DND-41 (cell line): ENCODE data around the gene NPPC.
"Not testable (repeated sequence)": the region's sequence is repeated elsewhere in the genome, so short reads cannot be mapped to it uniquely, and the experiment has no call there.

Experiments used
- ATAC-seq: fragments of 200-7000 bp; cut with Tn5 transposase; 3 replicates; pipeline ENCODE4 v1.9.1; 2021; ENCODE audit warnings: low read depth; ENCODE audit not compliant: insufficient read depth
- DNase-seq: peaks from one replicate; pipeline ENCODE4 v3.0.0-alpha.2; 2020
- H2AFZ ChIP-seq: 2 replicates; pipeline ENCODE4 v1.6.0; 2012; ENCODE audit warnings: low read depth, low read length
- H3K27ac ChIP-seq: 2 replicates; pipeline ENCODE4 v1.5.1; 2012; ENCODE audit warnings: low read length, inconsistent platforms
- H3K27me3 ChIP-seq: fragments of 200-600 bp; sonication (generic); 2 replicates; pipeline ENCODE4 v1.6.0; 2012; ENCODE audit warnings: low read length, mild to moderate bottlenecking, inconsistent platforms; ENCODE audit not compliant: insufficient read depth, poor library complexity
- H3K36me3 ChIP-seq: 2 replicates; pipeline ENCODE4 v1.5.1; 2012; ENCODE audit warnings: low read length, inconsistent platforms; ENCODE audit not compliant: insufficient read depth
- H3K4me1 ChIP-seq: 2 replicates; pipeline ENCODE4 v1.5.1; 2012; ENCODE audit warnings: mild to moderate bottlenecking, low read length; ENCODE audit not compliant: insufficient read depth
- H3K4me2 ChIP-seq: 2 replicates; pipeline ENCODE4 v1.6.0; 2012; ENCODE audit warnings: mild to moderate bottlenecking, moderate library complexity, low read length, inconsistent platforms; ENCODE audit not compliant: insufficient read depth
- H3K4me3 ChIP-seq, 2 experiments: fragments of 200-600 bp in 1 of 2; shearing (Covaris generic) in 1 of 2; 2 replicates each; pipeline ENCODE4 v1.5.1; 2012 to 2016; ENCODE audit warnings: inconsistent platforms in 2 of 2, low read length in 2 of 2, mild to moderate bottlenecking in 2 of 2, low read depth in 1 of 2, moderate library complexity in 1 of 2
- H3K79me2 ChIP-seq: 2 replicates; pipeline ENCODE4 v1.6.0; 2012; ENCODE audit warnings: low read length, inconsistent platforms; ENCODE audit not compliant: insufficient read depth
- H3K9ac ChIP-seq: 2 replicates; pipeline ENCODE4 v1.6.0; 2012; ENCODE audit warnings: low read depth, mild to moderate bottlenecking, inconsistent platforms, low read length, moderate library complexity
- H3K9me3 ChIP-seq: 2 replicates; pipeline ENCODE4 v1.5.1; 2012; ENCODE audit warnings: low read length, moderate library complexity, mild to moderate bottlenecking, inconsistent platforms; ENCODE audit not compliant: insufficient read depth, severe bottlenecking
- H4K20me1 ChIP-seq: 2 replicates; pipeline ENCODE4 v1.6.0; 2012; ENCODE audit warnings: low read length; ENCODE audit not compliant: insufficient read depth
- EZH2 ChIP-seq: IDR thresholded peaks from 3 replicates; pipeline ENCODE4 v1.6.1; 2012; ENCODE audit warnings: borderline replicate concordance, low read depth, mild to moderate bottlenecking, moderate library complexity, low read length, inconsistent platforms; ENCODE audit not compliant: severe bottlenecking
- TF ChIP-seq, protein P1 (sequence below): IDR thresholded peaks from 2 replicates; pipeline ENCODE4 v1.5.1; 2012; ENCODE audit warnings: borderline replicate concordance, low read length, moderate library complexity, mild to moderate bottlenecking; ENCODE audit not compliant: poor library complexity, severe bottlenecking; ENCODE audit errors: extremely low read depth

The NPPC gene

DNA sequence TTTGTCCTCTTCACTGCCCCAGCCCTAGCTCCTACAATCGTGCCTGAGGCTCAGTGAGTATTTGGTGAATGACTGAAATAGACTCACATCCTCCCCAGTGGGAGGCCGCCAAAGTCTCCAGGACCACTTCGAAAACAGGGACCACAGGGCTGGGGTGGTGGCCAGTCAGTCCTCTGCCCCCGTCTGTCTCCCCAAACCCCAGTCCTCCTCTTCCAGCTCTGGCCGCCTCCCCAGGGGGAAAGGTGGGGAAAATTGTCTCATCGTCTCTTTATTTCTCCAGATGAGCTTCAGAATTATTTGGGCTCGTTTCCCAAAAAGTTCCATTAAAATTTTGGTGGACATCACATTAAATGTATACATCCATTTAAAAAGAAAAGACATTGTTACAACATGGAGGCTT, 43.5 kb downstream of the NPPC start:
- Histone ChIP-seq H3K79me2 (no peaks in the 10 kb centered on the region), H3K4me2 (no peak overlapping the region), H3K9me3 (no peaks in the 10 kb centered on the region), H3K4me1 (no peaks in the 10 kb centered on the region), H3K9ac (no peak overlapping the region), H2AFZ (no peak overlapping the region), H3K27me3 (no peaks in the 10 kb centered on the region), H3K36me3 (no peaks in the 10 kb centered on the region), H3K27ac (no peak overlapping the region), H3K4me3 (no peak overlapping the region), H4K20me1 (no peaks in the 10 kb centered on the region)
- TF ChIP-seq EZH2: no peak
- TF ChIP-seq, protein P1, sequence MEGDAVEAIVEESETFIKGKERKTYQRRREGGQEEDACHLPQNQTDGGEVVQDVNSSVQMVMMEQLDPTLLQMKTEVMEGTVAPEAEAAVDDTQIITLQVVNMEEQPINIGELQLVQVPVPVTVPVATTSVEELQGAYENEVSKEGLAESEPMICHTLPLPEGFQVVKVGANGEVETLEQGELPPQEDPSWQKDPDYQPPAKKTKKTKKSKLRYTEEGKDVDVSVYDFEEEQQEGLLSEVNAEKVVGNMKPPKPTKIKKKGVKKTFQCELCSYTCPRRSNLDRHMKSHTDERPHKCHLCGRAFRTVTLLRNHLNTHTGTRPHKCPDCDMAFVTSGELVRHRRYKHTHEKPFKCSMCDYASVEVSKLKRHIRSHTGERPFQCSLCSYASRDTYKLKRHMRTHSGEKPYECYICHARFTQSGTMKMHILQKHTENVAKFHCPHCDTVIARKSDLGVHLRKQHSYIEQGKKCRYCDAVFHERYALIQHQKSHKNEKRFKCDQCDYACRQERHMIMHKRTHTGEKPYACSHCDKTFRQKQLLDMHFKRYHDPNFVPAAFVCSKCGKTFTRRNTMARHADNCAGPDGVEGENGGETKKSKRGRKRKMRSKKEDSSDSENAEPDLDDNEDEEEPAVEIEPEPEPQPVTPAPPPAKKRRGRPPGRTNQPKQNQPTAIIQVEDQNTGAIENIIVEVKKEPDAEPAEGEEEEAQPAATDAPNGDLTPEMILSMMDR: no peak
- DNase-seq: no peak
- ATAC-seq: no peak

DNA sequence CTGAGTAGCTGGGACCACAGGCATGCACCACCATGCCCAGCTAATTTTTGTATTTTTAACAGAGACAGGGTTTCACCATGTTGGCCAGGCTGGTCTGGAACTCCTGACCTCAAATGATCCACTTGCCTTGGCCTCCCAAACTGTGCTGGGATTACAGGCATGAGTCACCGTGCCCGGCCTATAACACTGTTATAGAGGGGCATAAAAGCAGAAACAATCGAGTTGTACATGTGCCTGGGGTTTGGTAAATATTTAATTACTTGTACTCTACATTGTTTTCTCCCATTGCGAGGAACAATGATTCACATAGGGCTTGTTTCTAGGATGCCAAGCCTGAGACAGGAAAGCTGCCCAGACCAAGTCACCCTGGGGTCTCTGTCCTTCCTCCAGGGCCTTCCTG, 45.8 kb downstream of the NPPC start:
- not testable (repeated sequence) for H3K9ac ChIP-seq, H3K79me2 ChIP-seq, H3K4me1 ChIP-seq, H2AFZ ChIP-seq, H3K27me3 ChIP-seq, ATAC-seq, H3K27ac ChIP-seq, H3K4me2 ChIP-seq, H3K4me3 ChIP-seq, H3K9me3 ChIP-seq, H4K20me1 ChIP-seq, H3K36me3 ChIP-seq, DNase-seq

DNA sequence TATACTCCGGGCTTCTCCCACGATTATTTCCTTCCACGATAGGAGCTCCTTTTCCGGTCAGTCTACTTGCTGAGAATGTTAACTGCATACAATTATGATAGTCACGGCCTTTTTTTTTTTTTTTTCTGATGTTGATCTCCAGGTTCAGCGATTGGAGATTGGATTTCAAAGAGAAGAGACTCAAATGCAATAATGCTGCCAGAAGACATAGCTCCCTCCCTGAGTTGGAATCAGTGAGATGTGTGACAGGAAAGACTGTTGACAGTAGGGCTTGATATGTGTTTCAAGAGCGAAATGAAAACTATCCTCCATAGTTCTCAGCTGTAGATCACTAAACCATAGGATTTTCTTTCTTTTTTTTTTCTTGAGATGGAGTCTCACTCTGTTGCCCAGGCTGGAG, 47.0 kb downstream of the NPPC start:
- Histone ChIP-seq H3K9ac (no peak overlapping the region), H3K27ac (no peak overlapping the region), H3K9me3 (no peaks in the 10 kb centered on the region), H3K4me2 (no peak overlapping the region), H3K27me3 (no peaks in the 10 kb centered on the region), H4K20me1 (no peaks in the 10 kb centered on the region), H3K79me2 (no peaks in the 10 kb centered on the region), H3K4me1 (no peaks in the 10 kb centered on the region), H2AFZ (no peak overlapping the region), H3K4me3 (no peak overlapping the region), H3K36me3 (no peaks in the 10 kb centered on the region)
- DNase-seq: no peak
- TF ChIP-seq, protein P1: no peak
- no peak for TF ChIP-seq EZH2
- no peak for ATAC-seq

DNA sequence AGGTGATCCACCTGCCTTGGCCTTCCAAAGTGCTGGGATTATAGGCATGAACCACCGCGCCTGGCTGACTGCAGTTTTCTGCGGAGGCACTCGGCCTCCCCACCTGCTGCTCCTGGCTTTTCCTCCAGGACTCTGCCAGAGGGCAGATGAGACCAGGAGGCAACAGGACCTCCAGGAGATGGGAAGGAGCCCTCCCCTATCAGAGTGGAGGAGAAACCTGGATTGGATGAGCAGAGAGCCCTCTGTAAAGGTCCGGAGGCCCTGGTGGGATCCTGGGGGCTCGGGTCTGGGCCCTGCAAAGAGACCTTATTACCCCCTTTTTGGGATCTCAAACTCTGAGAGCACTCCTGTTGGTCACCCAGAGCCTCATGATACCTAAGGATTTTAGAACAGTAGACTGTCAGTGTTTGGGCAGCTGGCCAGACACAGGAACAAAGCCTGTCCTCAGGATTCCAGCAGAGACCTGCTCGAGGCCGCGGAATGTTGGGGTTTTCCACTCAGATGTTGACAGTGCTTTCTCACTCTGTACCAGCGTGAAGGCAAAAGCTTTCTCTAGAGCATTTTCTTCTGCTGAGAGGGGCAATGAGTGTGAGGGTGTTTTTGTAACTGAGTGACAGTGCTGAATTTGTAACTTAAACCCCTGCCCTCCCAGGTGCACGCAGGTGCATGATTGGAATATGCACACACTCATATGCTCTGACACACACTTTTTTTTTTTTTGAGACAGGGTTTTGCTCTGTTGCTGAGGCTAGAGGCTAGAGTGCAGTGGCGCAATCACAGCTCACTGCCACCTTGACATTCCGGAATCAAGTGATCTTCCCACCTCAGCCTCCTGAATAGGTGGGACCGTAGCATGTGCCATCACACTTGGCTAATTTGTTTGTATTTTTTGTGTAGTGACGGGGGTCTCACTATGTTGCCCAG, 48.4 kb downstream of the NPPC start:
- no peaks in the 10 kb centered on the region for H4K20me1 ChIP-seq
- no peak for ATAC-seq
- no peak overlapping the region for H2AFZ ChIP-seq

More for the DNA sequence above, 48.4 kb downstream of the NPPC start:
- no peaks in the 10 kb centered on the region for H3K9me3 ChIP-seq
- H3K4me3 ChIP-seq: no peak overlapping the region
- no peaks in the 10 kb centered on the region for H3K27me3 ChIP-seq
- H3K9ac ChIP-seq: no peak overlapping the region
- no peak overlapping the region for H3K4me2 ChIP-seq
- no peak overlapping the region for H3K27ac ChIP-seq
- no peaks in the 10 kb centered on the region for H3K79me2 ChIP-seq
- DNase-seq: no peak
- H3K4me1 ChIP-seq: no peaks in the 10 kb centered on the region
- no peaks in the 10 kb centered on the region for H3K36me3 ChIP-seq
- TF ChIP-seq, protein P1: no peak
- no peak for TF ChIP-seq EZH2
